ENCODE results near the gene TSSC4. TPM values are rescaled to one million over a fixed set of nuclear protein-coding genes. Genes with fewer than 3 reads are reported as not detected.

Gene TSSC4
- total RNA-seq, 1 donor from 2014 or later, result 52.2 TPM

- Mint-ChIP-seq H3K27me3 (ENCODE audit: low read depth) (peaks cover 35% of the 10 kb centered on the region), H3K27ac (ENCODE audit: unreplicated experiment) (no peak overlapping the region), H3K4me3 (ENCODE audit: unreplicated experiment) (no peak overlapping the region), H3K36me3 (ENCODE audit: low read depth) (peaks cover 2% of the 10 kb centered on the region), H3K9me3 (ENCODE audit: low read depth) (peaks cover 4% of the 10 kb centered on the region), H3K4me1 (ENCODE audit: low read depth) (no peaks in the 10 kb centered on the region)
- no peak for TF ChIP-seq CTCF (IDR thresholded peaks at IDR 0.05)
- DNase-seq (ENCODE audit: low spot score), result peak; percentile 59
These were observed 37.0 kb downstream of the TSSC4 start for GRCh38 chr11:2437516-2437915.

GRCh38 chr11:2439820-2440219, 39.3 kb downstream of the TSSC4 start:
- H3K9me3 Mint-ChIP-seq (ENCODE audit: low read depth), result peaks cover 13% of the 10 kb centered on the region
- DNase-seq (ENCODE audit: low spot score), result no peak
- H3K27me3 Mint-ChIP-seq (ENCODE audit: low read depth), result peaks cover 46% of the 10 kb centered on the region
- no peak overlapping the region for H3K27ac Mint-ChIP-seq (ENCODE audit: unreplicated experiment)
- H3K4me3 Mint-ChIP-seq (ENCODE audit: unreplicated experiment), result no peak overlapping the region
- peaks cover 2% of the 10 kb centered on the region for H3K36me3 Mint-ChIP-seq (ENCODE audit: low read depth)
- no peaks in the 10 kb centered on the region for H3K4me1 Mint-ChIP-seq (ENCODE audit: low read depth)
- TF ChIP-seq CTCF (IDR thresholded peaks at IDR 0.05), result no peak

- Mint-ChIP-seq H3K27me3 (ENCODE audit: low read depth) (peaks cover 50% of the 10 kb centered on the region), H3K9me3 (ENCODE audit: low read depth) (peaks cover 13% of the 10 kb centered on the region), H3K36me3 (ENCODE audit: low read depth) (peaks cover 2% of the 10 kb centered on the region), H3K4me3 (ENCODE audit: unreplicated experiment) (no peak overlapping the region), H3K4me1 (ENCODE audit: low read depth) (peaks cover 3% of the 10 kb centered on the region), H3K27ac (ENCODE audit: unreplicated experiment) (no peak overlapping the region)
- DNase-seq (ENCODE audit: low spot score), result peak; percentile 66
- no peak for TF ChIP-seq CTCF (IDR thresholded peaks at IDR 0.05)
These were observed 40.1 kb downstream of the TSSC4 start for GRCh38 chr11:2440646-2441045.

GRCh38 chr11:2441171-2441570, 40.6 kb downstream of the TSSC4 start:
- Mint-ChIP-seq H3K9me3 (ENCODE audit: low read depth) (peaks cover 13% of the 10 kb centered on the region), H3K27me3 (ENCODE audit: low read depth) (peaks cover 50% of the 10 kb centered on the region), H3K4me3 (ENCODE audit: unreplicated experiment) (no peak overlapping the region)

GRCh38 chr11:2442589-2442988, 42.0 kb downstream of the TSSC4 start:
- Mint-ChIP-seq H3K36me3 (ENCODE audit: low read depth) (peaks cover 2% of the 10 kb centered on the region), H3K9me3 (ENCODE audit: low read depth) (peaks cover 13% of the 10 kb centered on the region), H3K27me3 (ENCODE audit: low read depth) (peaks cover 52% of the 10 kb centered on the region), H3K27ac (ENCODE audit: unreplicated experiment) (no peak overlapping the region), H3K4me1 (ENCODE audit: low read depth) (peaks cover 3% of the 10 kb centered on the region), H3K4me3 (ENCODE audit: unreplicated experiment) (no peak overlapping the region)
- TF ChIP-seq CTCF (IDR thresholded peaks at IDR 0.05), result no peak
- no peak for DNase-seq (ENCODE audit: low spot score)

More at GRCh38 chr11:2441171-2441570, 40.6 kb downstream of the TSSC4 start:
- H3K27ac Mint-ChIP-seq (ENCODE audit: unreplicated experiment), result no peak overlapping the region
- peak; percentile 61 for DNase-seq (ENCODE audit: low spot score)
- no peak for TF ChIP-seq CTCF (IDR thresholded peaks at IDR 0.05)
- H3K4me1 Mint-ChIP-seq (ENCODE audit: low read depth), result peaks cover 3% of the 10 kb centered on the region
- H3K36me3 Mint-ChIP-seq (ENCODE audit: low read depth), result peaks cover 2% of the 10 kb centered on the region

All from chondrocyte (in vitro differentiated cells).